Aorta (tissue), 5 donors: Measurements from ENCODE around the gene CSTB. TPM values are rescaled to one million over a fixed set of nuclear protein-coding genes. Genes with fewer than 3 reads are reported as not detected.

Experiments used
- ATAC-seq: fragments of 200-7000 bp; cut with Tn5 transposase; one replicate; pipeline ENCODE4 v1.9.1; 2022; ENCODE audit warnings: moderate library complexity; ENCODE audit not compliant: low FRiP score
- DNase-seq, 2 donors: peaks; one replicate each; pipeline ENCODE4 v3.0.0-alpha.2; 2020
- H3K27ac ChIP-seq, 2 donors: one replicate each; pipeline ENCODE4 v1.5.1; 2013; ENCODE audit warnings: low read length in 2 of 2, mild to moderate bottlenecking in 2 of 2, moderate library complexity in 2 of 2, control low read depth in 1 of 2, inconsistent platforms in 1 of 2, low read depth in 1 of 2
- H3K27me3 ChIP-seq, 2 donors: one replicate each; pipeline ENCODE4 v1.6.1; 2013; ENCODE audit warnings: control low read depth in 1 of 2, low read length in 1 of 2, mild to moderate bottlenecking in 1 of 2, moderate library complexity in 1 of 2; ENCODE audit not compliant: insufficient read depth in 2 of 2, control insufficient read depth in 1 of 2
- H3K36me3 ChIP-seq, 2 donors: one replicate each; pipeline ENCODE4 v1.6.1; 2013; ENCODE audit warnings: control low read depth in 1 of 2, low read length in 1 of 2, mild to moderate bottlenecking in 1 of 2; ENCODE audit not compliant: insufficient read depth in 2 of 2, control insufficient read depth in 1 of 2
- H3K4me1 ChIP-seq, 2 donors: one replicate each; pipeline ENCODE4 v1.6.1; 2013; ENCODE audit warnings: low read length in 2 of 2, control low read depth in 1 of 2, mild to moderate bottlenecking in 1 of 2, moderate library complexity in 1 of 2; ENCODE audit not compliant: insufficient read depth in 2 of 2, control insufficient read depth in 1 of 2
- H3K4me3 ChIP-seq, 2 donors: one replicate each; pipeline ENCODE4 v1.5.1; 2013; ENCODE audit warnings: low read length in 2 of 2, control low read depth in 1 of 2, mild to moderate bottlenecking in 1 of 2
- H3K9me3 ChIP-seq: one replicate; pipeline ENCODE4 v1.6.1; 2013; ENCODE audit warnings: mild to moderate bottlenecking, low read length; ENCODE audit not compliant: control insufficient read depth
- WGBS, 2 donors: extraction: QIAGEN DNeasy Blood & Tissue Kit; methylation state at CpG; one replicate each; pipeline ENCODE4 v1.1.7; 2013; 5-methylcytosine and 5-hydroxymethylcytosine counted together
- intact Hi-C, 2 donors: fragments of 100-400 bp; cut with DNase I; formaldehyde crosslinking; loops; one replicate each; pipeline versions ENCODE4 v1.14.2 to v1.15.0; 2022
- polyA plus RNA-seq, 2 donors: library from polyadenylated mRNA; stranded (reverse); fragments of 200-250 nt; gene quantifications; one replicate each; pipeline ENCODE4 v1.2.3, GENCODE V29; 2013
- total RNA-seq, 2 donors: library from RNA; stranded (reverse); fragmentation: NEBNext Ultra II Directional; extraction: Animal tissue kit (Norgen Biotek cat#: 25700); gene quantifications; one replicate each; pipeline ENCODE4 v1.2.1, GENCODE V29; 2021
- donor health status: healthy with polysubstance abuse.
- donor health status: Bipolar disorder and iron deficiency.
- donor health status: DM: no; HTN: no; CAD: no.
- donor health status: DM: no; HTN: no; CAD: no.
- donor health status: DM: yes; HTN: yes; CAD: no.

Gene CSTB
- total and polyA plus RNA-seq, 4 donors: 30.3 to 71.6 (median 44.4) TPM

DNA sequence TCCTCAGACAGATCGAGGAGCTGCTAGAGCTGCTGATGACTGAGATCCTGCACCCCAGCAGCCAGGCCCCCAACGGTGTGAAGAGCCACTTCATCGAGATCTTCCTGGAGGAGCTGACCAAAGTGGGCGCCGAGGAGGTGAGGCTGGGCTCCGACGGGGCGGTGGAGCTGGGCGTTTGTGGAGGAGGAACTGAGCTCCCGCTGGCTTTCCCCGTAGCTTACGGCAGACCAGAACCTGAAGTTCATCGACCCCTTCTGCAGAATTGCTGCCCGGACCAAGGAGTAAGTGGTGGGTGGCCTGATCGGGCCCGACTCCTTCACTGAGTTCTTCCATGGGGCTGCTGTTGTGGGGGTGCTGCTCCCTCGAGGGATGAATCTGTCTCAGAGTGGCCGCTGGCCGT is 21.3 kb upstream of the CSTB start:
- 93 to 94% methylated on average over 19 of the region's 19 CpGs for WGBS, 2 donors
- H3K36me3 ChIP-seq: peaks cover 0 to 12% of the 10 kb centered on the region in 2 donors

DNA sequence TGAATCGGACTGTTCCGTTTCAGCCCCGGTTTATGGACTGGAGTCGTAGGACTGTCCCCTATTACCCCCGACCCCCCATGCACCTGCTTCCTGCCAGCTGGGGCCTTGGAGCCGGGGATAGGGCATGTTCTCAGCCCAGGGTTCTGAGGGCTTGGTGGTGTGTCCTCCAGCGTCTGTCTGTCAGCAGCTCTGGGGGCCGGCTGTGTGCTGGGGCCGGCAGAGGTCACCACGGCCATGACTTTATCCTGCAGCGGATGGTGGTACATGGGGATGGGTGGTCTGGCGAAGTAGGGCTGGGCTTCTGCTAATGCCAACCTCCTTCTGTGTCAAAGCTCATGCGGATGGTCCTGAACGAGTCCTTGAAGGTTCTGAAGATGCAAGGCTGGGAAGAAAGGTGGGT is 18.7 kb upstream of the CSTB start:
- WGBS, 2 donors: 91% methylated on average over 14 of the region's 14 CpGs
- H3K36me3 ChIP-seq: peaks cover 0 to 10% of the 10 kb centered on the region in 2 donors
- intact Hi-C loops: no loop called here

More for the DNA sequence above, 21.3 kb upstream of the CSTB start:
- intact Hi-C loops: no loop called here
- Histone ChIP-seq H3K9me3 (no peaks in the 10 kb centered on the region), H3K27me3 (no peaks in the 10 kb centered on the region), H3K27ac (no peak overlapping the region), H3K4me3 (no peak overlapping the region), H3K4me1 (no peaks in the 10 kb centered on the region)
- ATAC-seq (no peak), DNase-seq (no peak)

DNA sequence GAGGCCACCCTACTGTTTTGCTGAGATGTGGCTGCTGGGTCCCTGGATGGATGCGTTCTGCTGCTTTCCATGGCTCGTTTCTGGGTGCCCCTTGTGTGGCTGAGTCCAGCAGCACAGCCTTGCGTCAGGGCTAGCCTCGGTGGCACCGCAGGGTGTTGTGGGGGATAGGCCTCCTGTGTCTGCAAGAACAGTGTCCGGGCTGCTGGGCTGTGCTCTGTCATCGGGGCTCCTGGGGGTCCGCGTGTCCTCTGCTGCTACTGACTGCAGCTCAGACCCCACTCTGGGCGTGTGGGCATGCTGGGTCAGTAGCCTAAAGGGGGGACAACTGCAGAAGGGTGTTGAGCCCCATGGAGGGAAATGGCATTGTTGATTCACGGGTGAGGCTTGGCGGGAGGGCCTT is 18.2 kb upstream of the CSTB start:
- no peak overlapping the region for H3K27ac ChIP-seq
- H3K4me3 ChIP-seq: no peak overlapping the region
- H3K36me3 ChIP-seq: peaks cover 0 to 10% of the 10 kb centered on the region in 2 donors
- H3K27me3 ChIP-seq: no peaks in the 10 kb centered on the region
- WGBS, 2 donors: 91 to 93% methylated on average over 12 of the region's 12 CpGs
- ATAC-seq (no peak), DNase-seq (no peak)
- no peaks in the 10 kb centered on the region for H3K9me3 ChIP-seq
- no peaks in the 10 kb centered on the region for H3K4me1 ChIP-seq
- intact Hi-C loops: no loop called here

More for the DNA sequence above, 18.7 kb upstream of the CSTB start:
- Histone ChIP-seq H3K9me3 (no peaks in the 10 kb centered on the region), H3K27ac (no peak overlapping the region), H3K27me3 (no peaks in the 10 kb centered on the region), H3K4me1 (no peaks in the 10 kb centered on the region), H3K4me3 (no peak overlapping the region)
- DNase-seq: no peak
- no peak for ATAC-seq

DNA sequence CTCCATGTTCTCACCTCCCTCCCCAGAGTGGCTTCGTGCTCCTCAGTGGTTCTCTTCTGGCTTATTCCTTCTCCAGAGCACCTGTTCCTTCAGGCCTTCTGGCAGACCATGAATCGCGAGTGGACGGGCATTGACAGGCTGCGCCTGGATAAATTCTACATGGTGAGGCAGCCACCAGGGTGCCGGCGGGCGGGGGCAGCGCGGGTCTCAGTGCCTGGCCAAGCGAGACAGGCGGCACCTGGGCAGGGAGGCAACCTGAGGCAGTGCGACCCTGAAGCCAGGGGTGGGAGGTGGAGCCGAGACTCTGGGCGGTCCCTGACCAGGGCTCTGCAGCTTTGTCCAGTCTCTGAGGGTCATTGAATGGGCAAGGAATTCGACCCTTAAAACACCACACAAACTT is 17.1 kb upstream of the CSTB start:
- DNase-seq: no peak
- ATAC-seq: no peak
- Histone ChIP-seq H3K27ac (no peak overlapping the region), H3K4me3 (no peak overlapping the region), H3K27me3 (no peaks in the 10 kb centered on the region), H3K9me3 (no peaks in the 10 kb centered on the region), H3K36me3 (peaks cover 0 to 8% of the 10 kb centered on the region in 2 donors), H3K4me1 (no peaks in the 10 kb centered on the region)
- 96% methylated on average over 16 of the region's 16 CpGs for WGBS, 2 donors
- intact Hi-C loops: no loop called here

DNA sequence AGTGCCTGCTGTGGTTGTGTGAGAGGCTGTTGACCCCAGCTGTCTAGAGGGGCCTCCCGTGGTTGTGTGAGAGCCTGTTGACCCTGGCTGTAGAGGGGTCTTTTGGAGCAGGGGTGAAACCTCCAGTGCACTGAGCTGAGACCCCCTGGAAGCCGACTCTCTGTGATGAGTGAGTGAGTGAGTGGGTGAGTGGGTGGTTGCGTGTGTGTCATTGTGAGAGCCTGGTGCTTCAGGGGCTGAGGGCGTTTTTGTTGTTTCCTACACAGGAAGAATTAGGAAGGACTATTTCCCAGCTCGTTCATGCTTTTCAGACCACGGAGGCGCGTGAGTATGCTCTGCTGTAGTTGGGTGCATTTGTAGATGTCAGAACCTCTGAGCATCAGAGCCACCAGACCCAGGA is 16.3 kb upstream of the CSTB start:
- Histone ChIP-seq H3K27me3 (no peaks in the 10 kb centered on the region), H3K4me1 (no peaks in the 10 kb centered on the region), H3K4me3 (no peak overlapping the region), H3K27ac (no peak overlapping the region), H3K9me3 (no peaks in the 10 kb centered on the region), H3K36me3 (peaks cover 0 to 5% of the 10 kb centered on the region in 2 donors)
- WGBS, 2 donors: 91% methylated on average over 8 of the region's 8 CpGs
- DNase-seq (no peak), ATAC-seq (no peak)
- intact Hi-C loops: no loop called here

DNA sequence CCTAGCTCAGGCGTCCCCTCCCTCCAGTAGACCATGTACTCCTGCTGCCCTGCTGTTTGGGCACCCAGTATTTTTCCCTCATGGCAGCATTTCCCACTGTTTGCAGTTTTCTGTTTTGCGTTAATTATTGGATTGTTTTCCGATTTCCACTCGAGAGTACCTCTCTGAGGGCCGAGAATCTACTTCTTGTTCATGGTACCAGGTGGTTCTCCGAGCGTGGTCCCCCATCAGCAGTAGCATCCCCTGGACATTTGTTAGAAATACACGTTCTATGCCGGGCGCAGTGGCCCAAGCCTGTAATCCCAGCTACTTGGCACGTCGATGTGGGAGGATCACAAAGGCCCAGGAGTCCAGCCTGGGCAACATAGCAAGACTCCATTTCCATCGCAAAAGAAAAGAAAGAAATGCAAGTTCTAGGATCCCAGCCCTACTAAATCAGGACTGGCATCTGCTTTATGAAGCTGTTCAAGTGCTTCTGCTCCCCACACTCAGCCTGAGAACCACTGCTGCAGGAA is 14.0 kb upstream of the CSTB start:
- H3K4me3 ChIP-seq: peak overlapping the region; percentile 61 to 80
- no peaks in the 10 kb centered on the region for H3K27me3 ChIP-seq
- no peak overlapping the region for H3K27ac ChIP-seq
- H3K9me3 ChIP-seq: no peaks in the 10 kb centered on the region
- H3K4me1 ChIP-seq: no peaks in the 10 kb centered on the region
- intact Hi-C loops: no loop called here
- ATAC-seq (no peak), DNase-seq (no peak)
- H3K36me3 ChIP-seq: no peaks in the 10 kb centered on the region
- 5 to 8% methylated on average over 13 of the region's 13 CpGs for WGBS, 2 donors

DNA sequence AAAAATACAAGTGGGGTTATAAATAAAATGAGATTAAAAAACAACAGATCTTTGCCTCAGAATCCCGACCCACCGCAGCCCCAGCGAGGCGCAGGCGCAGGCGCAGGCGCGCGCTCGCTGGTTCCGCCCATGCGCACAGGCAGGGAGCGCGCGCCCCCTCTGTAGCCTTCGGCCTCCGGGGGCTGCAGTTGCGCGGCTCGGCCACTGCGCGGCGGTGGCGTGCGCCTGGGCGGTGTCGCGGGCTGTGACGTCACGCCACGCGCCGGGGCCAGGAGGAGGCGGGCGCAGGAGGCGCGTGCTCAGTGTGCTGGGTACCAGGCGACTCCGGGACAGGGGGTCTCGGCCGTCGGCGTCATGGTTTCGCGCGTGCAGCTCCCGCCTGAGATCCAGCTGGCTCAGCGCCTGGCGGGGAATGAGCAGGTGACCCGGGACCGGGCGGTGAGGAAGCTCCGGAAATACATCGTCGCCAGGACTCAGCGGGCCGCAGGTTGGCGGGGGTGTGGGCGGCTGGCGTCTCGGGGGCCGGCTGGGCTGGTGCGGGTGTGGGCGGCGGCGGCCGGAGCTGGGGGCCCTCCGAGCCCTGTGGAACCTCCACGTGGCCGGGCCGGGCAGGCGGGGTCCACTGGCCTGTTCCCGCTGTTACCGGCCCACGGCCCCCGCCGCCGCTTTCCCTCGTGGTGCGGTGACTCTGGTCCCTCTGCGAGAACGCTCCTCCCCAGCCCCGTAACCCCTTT is 13.3 kb upstream of the CSTB start, which contains the start of gene RRP1:
Gene RRP1 (plus strand): TSS at position 302 of the 734 bp plus-strand sequence. CDS start 53 bp downstream, at position 355.
- ATAC-seq: peak; percentile 99
- Histone ChIP-seq H3K27me3 (no peaks in the 10 kb centered on the region), H3K4me3 (peak within 1 kb of the TSS; percentile 61 to 80), H3K27ac (peak within 1 kb of the TSS in 1 of 2 donors; percentile 34), H3K4me1 (no peaks in the 10 kb centered on the region), H3K9me3 (no peaks in the 10 kb centered on the region), H3K36me3 (no peaks in the 10 kb centered on the region)
- peak; percentile 91 to 96 for DNase-seq
- WGBS, 2 donors: 0 to 1% methylated on average over 77 to 83 of the region's 83 CpGs
- intact Hi-C loops: no loop called here

DNA sequence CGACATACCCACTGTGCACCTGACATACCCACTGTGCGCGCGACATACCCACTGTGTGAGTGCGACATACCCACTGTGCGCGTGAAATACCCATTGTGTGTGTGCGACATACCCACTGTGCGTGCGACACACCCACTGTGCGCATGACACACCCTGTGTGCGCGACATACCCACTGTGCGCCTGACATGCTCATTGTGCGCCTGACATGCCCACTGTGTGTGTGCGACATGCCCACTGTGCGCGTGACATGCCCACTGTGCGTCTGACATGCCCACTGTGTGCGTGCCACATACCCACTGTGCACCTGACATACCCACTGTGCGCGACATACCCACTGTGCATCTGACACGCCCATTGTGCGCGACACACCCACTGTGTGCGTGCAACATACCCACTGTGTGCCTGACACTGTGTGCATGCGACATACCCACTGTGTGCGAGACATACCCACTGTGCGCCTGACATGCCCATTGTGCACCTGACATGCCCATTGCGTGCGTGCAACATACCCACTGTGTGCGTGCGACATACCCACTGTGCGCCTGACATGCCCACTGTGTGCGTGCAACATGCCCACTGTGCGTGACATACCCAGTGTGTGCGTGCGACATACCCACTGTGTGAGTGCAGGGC is 10.8 kb upstream of the CSTB start:
- H3K27ac ChIP-seq: no peak overlapping the region
- no peaks in the 10 kb centered on the region for H3K27me3 ChIP-seq
- ATAC-seq: no peak
- intact Hi-C loops: no loop called here
- no peaks in the 10 kb centered on the region for H3K36me3 ChIP-seq
- peak in 1 of 2 donors; percentile 67 for DNase-seq
- no peaks in the 10 kb centered on the region for H3K4me1 ChIP-seq
- WGBS, 2 donors: 93 to 97% methylated on average over 38 of the region's 38 CpGs
- H3K4me3 ChIP-seq: no peak overlapping the region
- no peaks in the 10 kb centered on the region for H3K9me3 ChIP-seq
